H1 (cell line): Measurements from ENCODE around the gene DERL2. TPM values are rescaled to one million over a fixed set of nuclear protein-coding genes. Genes with fewer than 3 reads are reported as not detected.
A peak's percentile ranks its signal among the peaks of the same experiment; 100 is the strongest.

Experiments
- CTCF ChIA-PET: fragments of 300-600 bp; sonication (Branson Sonifier 250); formaldehyde crosslinking; loops from one replicate; lab custom pipeline; 2021; ENCODE audit not compliant: partially characterized antibody; lab: Charles Lee
- POLR2A ChIA-PET: fragments of 300-600 bp; sonication (Branson Sonifier 250); formaldehyde crosslinking; loops from one replicate; lab custom pipeline; 2021; ENCODE audit warnings: inconsistent platforms; ENCODE audit not compliant: partially characterized antibody; lab: Charles Lee
- DNase-seq, 2 experiments: peaks; one replicate each; pipeline versions ENCODE4 v3.0.0 to v3.0.0-alpha.2; 2010 to 2022; ENCODE audit warnings: low spot score in 2 of 2, low read depth in 1 of 2, mixed read lengths in 1 of 2
- FAIRE-seq: peaks from 2 replicates; lab custom pipeline; 2011; peaks lifted over from hg19 to GRCh38; lab: Jason Lieb, UNC
- H2AFZ ChIP-seq: 2 replicates; pipeline ENCODE4 v1.8.1; 2012; ENCODE audit warnings: low read length, inconsistent platforms
- H2AK5ac ChIP-seq: 2 replicates; pipeline ENCODE4 v1.6.1; 2013; ENCODE audit warnings: low read depth, low read length
- H2BK120ac ChIP-seq: replicated peaks from 2 replicates; pipeline ENCODE3; 2013; ENCODE audit warnings: low read depth, low read length, inconsistent platforms
- H2BK12ac ChIP-seq: 2 replicates; pipeline ENCODE4 v1.6.1; 2013; ENCODE audit warnings: low read depth, low read length
- H2BK15ac ChIP-seq: 2 replicates; pipeline ENCODE4 v1.6.1; 2013; ENCODE audit warnings: low read length
- H2BK20ac ChIP-seq: 2 replicates; pipeline ENCODE4 v1.6.1; 2013; ENCODE audit warnings: low read length
- H2BK5ac ChIP-seq: 2 replicates; pipeline ENCODE4 v1.6.1; 2013; ENCODE audit warnings: low read depth, low read length
- H3K14ac ChIP-seq: 2 replicates; pipeline ENCODE4 v1.6.1; 2013; ENCODE audit warnings: inconsistent platforms; ENCODE audit not compliant: insufficient read length
- H3K18ac ChIP-seq: 2 replicates; pipeline ENCODE4 v1.6.1; 2013; ENCODE audit warnings: low read length; ENCODE audit errors: extremely low read depth
- H3K23ac ChIP-seq: 2 replicates; pipeline ENCODE4 v1.6.1; 2013; ENCODE audit warnings: inconsistent platforms; ENCODE audit not compliant: insufficient read length
- H3K23me2 ChIP-seq: 2 replicates; pipeline ENCODE4 v1.6.1; 2013; ENCODE audit warnings: low read depth, low read length
- H3K27ac ChIP-seq: 2 replicates; pipeline ENCODE4 v1.6.1; 2011; ENCODE audit warnings: low read depth, low read length, inconsistent platforms
- H3K27me3 ChIP-seq, 4 experiments: replicated peaks in 1 of 4; 1 replicate in 1 of 4; 2 replicates in 3 of 4; pipeline versions ENCODE4 v1.6.1 to v1.8.1; 2011 to 2013; ENCODE audit warnings: low read length in 3 of 4, mild to moderate bottlenecking in 3 of 4, inconsistent platforms in 2 of 4, mixed read lengths in 2 of 4, moderate library complexity in 1 of 4; ENCODE audit not compliant: control insufficient read depth in 3 of 4, insufficient read depth in 3 of 4; ENCODE audit errors: extremely low read depth in 1 of 4
- H3K36me3 ChIP-seq, 4 experiments: 2 replicates each; pipeline versions ENCODE4 v1.6.1 to v1.8.1; 2011 to 2013; ENCODE audit warnings: mild to moderate bottlenecking in 4 of 4, low read length in 3 of 4, moderate library complexity in 2 of 4, control low read depth in 1 of 4, inconsistent platforms in 1 of 4; ENCODE audit not compliant: insufficient read depth in 4 of 4, control insufficient read depth in 2 of 4
- H3K4ac ChIP-seq: replicated peaks from 2 replicates; pipeline ENCODE3; 2013; ENCODE audit warnings: low read length, low read depth, mixed read lengths, inconsistent platforms; ENCODE audit not compliant: insufficient read length
- H3K4me1 ChIP-seq, 4 experiments: replicated peaks in 1 of 4; 1 replicate in 1 of 4; 2 replicates in 3 of 4; pipeline versions ENCODE4 v1.6.1 to v1.8.1; 2011 to 2013; ENCODE audit warnings: low read length in 3 of 4, inconsistent platforms in 2 of 4, mixed read lengths in 1 of 4; ENCODE audit not compliant: insufficient read depth in 4 of 4, control insufficient read depth in 3 of 4
- H3K4me2 ChIP-seq, 2 experiments: 2 replicates each; pipeline versions ENCODE4 v1.6.1 to v1.8.1; 2011 to 2013; ENCODE audit warnings: low read depth in 2 of 2, low read length in 2 of 2, control low read depth in 1 of 2, inconsistent platforms in 1 of 2, mild to moderate bottlenecking in 1 of 2; ENCODE audit not compliant: insufficient read depth in 1 of 2
- H3K4me3 ChIP-seq, 4 experiments: fragments of 200-600, 300-600 bp in 1 of 4; sonication (generic), shearing (Covaris generic), sonication (Bioruptor Twin) in 1 of 4; 2 replicates each; pipeline versions ENCODE4 v1.5.1 to v1.8.1; 2011 to 2016; ENCODE audit warnings: low read length in 4 of 4, low read depth in 3 of 4, control low read depth in 2 of 4, inconsistent platforms in 2 of 4, mild to moderate bottlenecking in 2 of 4, mixed read lengths in 1 of 4, moderate library complexity in 1 of 4; ENCODE audit not compliant: insufficient read depth in 2 of 4; ENCODE audit errors: extremely low read depth in 1 of 4
- H3K56ac ChIP-seq: replicated peaks from 2 replicates; pipeline ENCODE3; 2013; ENCODE audit warnings: low read depth, mild to moderate bottlenecking, mixed read lengths, low read length, inconsistent platforms; ENCODE audit not compliant: insufficient read length
- H3K79me1 ChIP-seq: 2 replicates; pipeline ENCODE4 v1.6.1; 2013; ENCODE audit warnings: low read depth, low read length, control low read depth
- H3K79me2 ChIP-seq, 2 experiments: 2 replicates each; pipeline versions ENCODE4 v1.6.1 to v1.8.1; 2012 to 2013; ENCODE audit warnings: low read length in 2 of 2, mild to moderate bottlenecking in 2 of 2, inconsistent platforms in 1 of 2; ENCODE audit not compliant: insufficient read depth in 2 of 2, control insufficient read depth in 1 of 2
- H3K9ac ChIP-seq, 4 experiments: replicated peaks in 1 of 4; 1 replicate in 1 of 4; 2 replicates in 3 of 4; pipeline versions ENCODE4 v1.6.1 to v1.8.1; 2011 to 2013; ENCODE audit warnings: low read depth in 3 of 4, low read length in 3 of 4, control low read depth in 2 of 4, mild to moderate bottlenecking in 2 of 4, moderate library complexity in 2 of 4, inconsistent platforms in 1 of 4; ENCODE audit errors: extremely low read depth in 1 of 4
- H3K9me3 ChIP-seq, 2 experiments: 2 replicates each; pipeline versions ENCODE4 v1.6.1 to v1.8.1; 2012 to 2013; ENCODE audit warnings: mild to moderate bottlenecking in 2 of 2, moderate library complexity in 2 of 2, control low read depth in 1 of 2, inconsistent platforms in 1 of 2, low read depth in 1 of 2, low read length in 1 of 2, mixed read lengths in 1 of 2; ENCODE audit not compliant: insufficient read depth in 2 of 2
- H4K20me1 ChIP-seq, 2 experiments: replicated peaks in 1 of 2; 2 replicates each; pipeline versions ENCODE3 to v1.8.1; 2011 to 2013; ENCODE audit warnings: inconsistent platforms in 2 of 2, low read length in 2 of 2, mild to moderate bottlenecking in 1 of 2; ENCODE audit not compliant: insufficient read depth in 2 of 2, control insufficient read depth in 1 of 2
- H4K5ac ChIP-seq: 2 replicates; pipeline ENCODE4 v1.6.1; 2013; ENCODE audit warnings: low read length, low read depth, mixed read lengths, inconsistent platforms; ENCODE audit not compliant: insufficient read length
- H4K8ac ChIP-seq: 2 replicates; pipeline ENCODE4 v1.8.0; 2013; ENCODE audit warnings: mild to moderate bottlenecking, moderate library complexity, low read length, inconsistent platforms; ENCODE audit not compliant: insufficient read depth; ENCODE audit errors: extremely low read depth
- H4K91ac ChIP-seq: replicated peaks from 2 replicates; pipeline ENCODE3; 2013; ENCODE audit warnings: low read length, mixed read lengths, inconsistent platforms; ENCODE audit not compliant: insufficient read length
- ASH2L ChIP-seq: fragments of 200-600, 300-600 bp; sonication (generic); IDR thresholded peaks from one replicate; pipeline ENCODE4 v1.7.1; 2017; ENCODE audit warnings: low read length
- E2F6 ChIP-seq: IDR thresholded peaks from 2 replicates; pipeline ENCODE4 v1.6.1; 2012; ENCODE audit warnings: inconsistent platforms
- KDM1A ChIP-seq: fragments of 200-600, 300-600 bp; sonication (generic); IDR thresholded peaks from 2 replicates; pipeline ENCODE4 v1.7.1; 2016; ENCODE audit warnings: mild to moderate bottlenecking, low read length, borderline replicate concordance
- RBBP5 ChIP-seq: IDR thresholded peaks from 2 replicates; pipeline ENCODE4 v1.7.1; 2012; ENCODE audit warnings: low read depth, mild to moderate bottlenecking, inconsistent platforms, low read length, moderate library complexity, borderline replicate concordance
- RXRA ChIP-seq: IDR thresholded peaks from 2 replicates; pipeline ENCODE4 v1.6.1; 2011; ENCODE audit warnings: low read depth, mild to moderate bottlenecking, low read length, moderate library complexity; ENCODE audit not compliant: insufficient read depth
- SAP30 ChIP-seq: fragments of 300-600 bp; sonication (generic); IDR thresholded peaks from 2 replicates; pipeline ENCODE4 v1.7.1; 2012; ENCODE audit warnings: low read length, moderate library complexity, mild to moderate bottlenecking, inconsistent platforms; ENCODE audit not compliant: insufficient read depth, insufficient replicate concordance
- SIRT6 ChIP-seq: IDR thresholded peaks from one replicate; pipeline ENCODE4 v1.7.1; 2012; ENCODE audit warnings: low read length, inconsistent platforms
- SRF ChIP-seq: IDR thresholded peaks from 2 replicates; pipeline ENCODE4 v1.6.1; 2011; ENCODE audit warnings: mild to moderate bottlenecking, low read depth, low read length, moderate library complexity
- SUZ12 ChIP-seq: fragments of 200-600 bp; sonication (generic); IDR thresholded peaks from 2 replicates; pipeline ENCODE4 v1.6.1; 2012; ENCODE audit warnings: mild to moderate bottlenecking, inconsistent platforms, low read length, moderate library complexity, mixed read lengths
- TAF7 ChIP-seq: optimal IDR thresholded peaks from 2 replicates; pipeline ENCODE3; 2011; ENCODE audit warnings: low read depth, mild to moderate bottlenecking, inconsistent platforms, low read length, moderate library complexity, borderline replicate concordance
- TBP ChIP-seq: IDR thresholded peaks from 2 replicates; pipeline ENCODE4 v1.6.1; 2011; ENCODE audit warnings: low read depth, low read length, improper control_type of control experiment
- WGBS, 2 experiments: shearing (Covaris generic) in 1 of 2; methylation state at CpG; one replicate each; pipeline versions ENCODE4 v1.1.6 to v1.1.7; 2013 to 2015; ENCODE audit warnings: low lambda C conversion rate in 2 of 2, mixed read lengths in 2 of 2, inconsistent platforms in 1 of 2, low coverage in 1 of 2, missing lambda C conversion rate in 1 of 2; ENCODE audit not compliant: insufficient replicate concordance in 2 of 2, insufficient coverage in 1 of 2, insufficient read length in 1 of 2; ENCODE audit errors: extremely low coverage in 1 of 2, missing lambda C conversion rate in 1 of 2; 5-methylcytosine and 5-hydroxymethylcytosine counted together
- polyA plus RNA-seq, 7 experiments: library from polyadenylated mRNA; depleted of rRNA in 3 of 7; stranded (reverse) in 5 of 7; unstranded in 2 of 7; fragments of >200 nt in 5 of 7; fragments of 200-250 nt in 2 of 7; gene quantifications; 1 replicate in 5 of 7; 2 replicates in 1 of 7; 4 replicates in 1 of 7; pipeline versions ENCODE4 v1.2.1 to v1.2.3, GENCODE V29; 2011 to 2013; ENCODE audit warnings: missing spikeins in 2 of 7, mixed read lengths in 2 of 7
- total RNA-seq: library from RNA; stranded (reverse); fragmentation: NEBNext Ultra II Directional; extraction: Animal tissue kit (Norgen Biotek cat#: 25700); gene quantifications from 2 replicates; pipeline ENCODE4 v1.2.1, GENCODE V29; 2021
- TF ChIP-seq, protein P1 (sequence below): IDR thresholded peaks from 2 replicates; pipeline ENCODE4 v1.6.1; 2012; ENCODE audit warnings: inconsistent platforms

The DERL2 gene
- total and polyA plus RNA-seq, 2 of the 8 experiments (the other 6 are each of a cell fraction or from before 2014, with no cell fraction given) = 55.3 to 58.4 TPM

GRCh38 chr17:5466295-5466694, 19.7 kb downstream of the DERL2 start:
- Histone ChIP-seq H2BK20ac (no peak overlapping the region), H3K4ac (no peak overlapping the region), H4K20me1 (peaks cover 13 to 18% of the 10 kb centered on the region in 2 experiments), H3K4me1 (peaks cover 0 to 9% (median 6%) of the 10 kb centered on the region in 4 experiments; a peak in 3 of 7 replicates), H3K23me2 (peaks cover 2% of the 10 kb centered on the region; the same call in 1 of the 2 replicates), H3K14ac (no peak overlapping the region), H2BK120ac (no peak overlapping the region), H2BK12ac (no peak overlapping the region), H3K79me1 (peaks cover 7% of the 10 kb centered on the region; the same call in 1 of the 2 replicates), H3K36me3 (peaks cover 0 to 9% (median 7%) of the 10 kb centered on the region in 4 experiments), H4K8ac (no peak overlapping the region), H3K27me3 (no peaks in the 10 kb centered on the region), H4K91ac (no peak overlapping the region), H2AFZ (no peak overlapping the region), H2BK5ac (no peak overlapping the region), H2AK5ac (no peak overlapping the region), H3K18ac (no peak overlapping the region), H4K5ac (no peak overlapping the region), H3K9me3 (no peaks in the 10 kb centered on the region), H3K4me3 (peak overlapping the region in 1 of 4 experiments; percentile 100; a peak in 3 of 8 replicates), H3K23ac (no peak overlapping the region), H3K56ac (no peak overlapping the region), H3K79me2 (peaks cover 46 to 67% of the 10 kb centered on the region in 2 experiments), H3K27ac (no peak overlapping the region), H3K9ac (no peak overlapping the region; a peak in 1 of 7 replicates), H2BK15ac (no peak overlapping the region), H3K4me2 (peak overlapping the region; percentile 89 to 91; a peak in 3 of 4 replicates)
- FAIRE-seq (no peak), DNase-seq (no peak)
- CTCF ChIA-PET = interaction anchor here (0.9 to 1.8 kb wide), 2 partner anchors 20 to 35 kb away, joined by 3 to 4 read pairs; partner anchors contain the start of gene DERL2
- WGBS, 2 experiments = 90% methylated on average over 4 of the region's 4 CpGs; no CpG with 5 or more reads in 1 of the 2 experiments
- POLR2A ChIA-PET = interaction anchor here (1.0 to 4.1 kb wide), 11 partner anchors 9 to 58 kb away, joined by 3 to 19 read pairs (median 4); partner anchors contain the start of genes C1QBP, DERL2, MIS12 and NUP88
- TF ChIP-seq RBBP5 (no peak), RXRA (no peak), SAP30 (no peak), TAF7 (no peak), TBP (no peak), E2F6 (no peak), SUZ12 (no peak), KDM1A (no peak), SIRT6 (no peak), ASH2L (no peak), SRF (no peak)
- TF ChIP-seq, protein P1, sequence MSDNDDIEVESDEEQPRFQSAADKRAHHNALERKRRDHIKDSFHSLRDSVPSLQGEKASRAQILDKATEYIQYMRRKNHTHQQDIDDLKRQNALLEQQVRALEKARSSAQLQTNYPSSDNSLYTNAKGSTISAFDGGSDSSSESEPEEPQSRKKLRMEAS = no peak
